ENCODE results near the gene GCKR.

GCKR gene

GRCh38 chr2:27506587-27506986 lies 9.9 kb downstream of the GCKR start:
- Histone ChIP-seq H3K36me3 (ENCODE audit: control insufficient read depth in 2 of 2, insufficient read depth in 1 of 2, low read length in 2 of 2) (no peaks in the 10 kb centered on the region), H3K4me3 (ENCODE audit: low read depth, low read length) (no peak overlapping the region), H3K9me3 (ENCODE audit: control insufficient read depth, insufficient read depth, low read depth, low read length) (no peaks in the 10 kb centered on the region), H3K27ac (ENCODE audit: extremely low read depth, low read depth, low read length) (no peak overlapping the region), H3K4me1 (ENCODE audit: control insufficient read depth, insufficient read depth, low read length) (0 out of 2 replicates have a peak, but pooled peaks cover 2% of the 10 kb centered on the region)
- ChIA-PET POLR2A (no interaction called here), CTCF (no interaction called here)
- TF ChIP-seq ZNF555 (tag by site-specific recombination; conservative IDR thresholded peaks at IDR 0.05) (no peak), ZNF585B (tag by site-specific recombination; IDR thresholded peaks at IDR 0.05) (no peak), ZNF629 (tag by site-specific recombination; IDR thresholded peaks at IDR 0.05) (no peak), ZBTB1 (tag by site-specific recombination; IDR thresholded peaks at IDR 0.05) (no peak), ZNF366 (tag by site-specific recombination; conservative IDR thresholded peaks at IDR 0.05) (no peak), ZNF19 (tag by site-specific recombination; IDR thresholded peaks at IDR 0.05; ENCODE audit: low read depth) (no peak)
- TF ChIP-seq, protein P1, sequence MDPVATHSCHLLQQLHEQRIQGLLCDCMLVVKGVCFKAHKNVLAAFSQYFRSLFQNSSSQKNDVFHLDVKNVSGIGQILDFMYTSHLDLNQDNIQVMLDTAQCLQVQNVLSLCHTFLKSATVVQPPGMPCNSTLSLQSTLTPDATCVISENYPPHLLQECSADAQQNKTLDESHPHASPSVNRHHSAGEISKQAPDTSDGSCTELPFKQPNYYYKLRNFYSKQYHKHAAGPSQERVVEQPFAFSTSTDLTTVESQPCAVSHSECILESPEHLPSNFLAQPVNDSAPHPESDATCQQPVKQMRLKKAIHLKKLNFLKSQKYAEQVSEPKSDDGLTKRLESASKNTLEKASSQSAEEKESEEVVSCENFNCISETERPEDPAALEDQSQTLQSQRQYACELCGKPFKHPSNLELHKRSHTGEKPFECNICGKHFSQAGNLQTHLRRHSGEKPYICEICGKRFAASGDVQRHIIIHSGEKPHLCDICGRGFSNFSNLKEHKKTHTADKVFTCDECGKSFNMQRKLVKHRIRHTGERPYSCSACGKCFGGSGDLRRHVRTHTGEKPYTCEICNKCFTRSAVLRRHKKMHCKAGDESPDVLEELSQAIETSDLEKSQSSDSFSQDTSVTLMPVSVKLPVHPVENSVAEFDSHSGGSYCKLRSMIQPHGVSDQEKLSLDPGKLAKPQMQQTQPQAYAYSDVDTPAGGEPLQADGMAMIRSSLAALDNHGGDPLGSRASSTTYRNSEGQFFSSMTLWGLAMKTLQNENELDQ (tag by site-specific recombination; IDR thresholded peaks at IDR 0.05; ENCODE audit: low read depth), result no peak

DNA sequence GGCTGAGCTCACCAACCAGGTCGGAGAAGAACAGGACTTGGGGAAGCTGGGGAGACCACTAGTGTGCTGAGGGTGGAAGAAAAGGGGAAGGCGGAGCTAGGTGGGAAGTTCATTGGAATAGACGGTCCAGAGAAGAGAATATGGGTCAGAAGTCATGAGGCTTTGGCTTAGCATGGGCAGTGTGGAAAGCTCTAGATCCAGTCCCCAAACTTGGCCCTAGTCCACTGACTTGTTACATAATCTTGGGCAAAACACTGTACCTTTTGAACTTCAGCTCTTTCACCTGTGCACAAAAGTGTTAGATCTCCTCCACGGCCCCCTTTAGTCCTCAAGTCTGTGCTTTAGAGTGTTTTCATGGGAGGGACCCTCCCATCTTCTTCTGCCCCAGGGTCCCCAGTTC lies 10.7 kb downstream of the GCKR start:
- Histone ChIP-seq H3K27ac (ENCODE audit: extremely low read depth, low read depth, low read length) (no peak overlapping the region), H3K9me3 (ENCODE audit: control insufficient read depth, insufficient read depth, low read depth, low read length) (no peaks in the 10 kb centered on the region), H3K4me1 (ENCODE audit: control insufficient read depth, insufficient read depth, low read length) (0 out of 2 replicates have a peak, but pooled peaks cover 2% of the 10 kb centered on the region), H3K4me3 (ENCODE audit: low read depth, low read length) (no peak overlapping the region), H3K36me3 (ENCODE audit: control insufficient read depth in 2 of 2, insufficient read depth in 1 of 2, low read length in 2 of 2) (no peaks in the 10 kb centered on the region)
- ChIA-PET CTCF (interaction anchor here (1.3 kb wide), 1 partner anchor 15 kb away, joined by 3 read pairs; no protein-coding TSS in a partner anchor), POLR2A (interaction anchor here (0.7 kb wide), 1 partner anchor 122 kb away, joined by 3 read pairs; the partner anchor contains the start of genes CCDC121 and GPN1)
- TF ChIP-seq ZNF624 (tag by site-specific recombination; IDR thresholded peaks at IDR 0.05), result no peak
- no peak for TF ChIP-seq ZBTB6 (tag by site-specific recombination; IDR thresholded peaks at IDR 0.05)
- TF ChIP-seq ZIC2 (tag by site-specific recombination; IDR thresholded peaks at IDR 0.05), result no peak
- TF ChIP-seq ZNF571 (tag by site-specific recombination; IDR thresholded peaks at IDR 0.05), result no peak
- TF ChIP-seq KLF9 (tag by site-specific recombination; IDR thresholded peaks at IDR 0.05; ENCODE audit: low read depth), result no peak
- TF ChIP-seq ZNF792 (tag by site-specific recombination; IDR thresholded peaks at IDR 0.05), result no peak
- TF ChIP-seq YY1 (tag by site-specific recombination; IDR thresholded peaks at IDR 0.05), result no peak
- no peak for TF ChIP-seq ZNF623 (tag by site-specific recombination; IDR thresholded peaks at IDR 0.05)
- TF ChIP-seq, protein P2, sequence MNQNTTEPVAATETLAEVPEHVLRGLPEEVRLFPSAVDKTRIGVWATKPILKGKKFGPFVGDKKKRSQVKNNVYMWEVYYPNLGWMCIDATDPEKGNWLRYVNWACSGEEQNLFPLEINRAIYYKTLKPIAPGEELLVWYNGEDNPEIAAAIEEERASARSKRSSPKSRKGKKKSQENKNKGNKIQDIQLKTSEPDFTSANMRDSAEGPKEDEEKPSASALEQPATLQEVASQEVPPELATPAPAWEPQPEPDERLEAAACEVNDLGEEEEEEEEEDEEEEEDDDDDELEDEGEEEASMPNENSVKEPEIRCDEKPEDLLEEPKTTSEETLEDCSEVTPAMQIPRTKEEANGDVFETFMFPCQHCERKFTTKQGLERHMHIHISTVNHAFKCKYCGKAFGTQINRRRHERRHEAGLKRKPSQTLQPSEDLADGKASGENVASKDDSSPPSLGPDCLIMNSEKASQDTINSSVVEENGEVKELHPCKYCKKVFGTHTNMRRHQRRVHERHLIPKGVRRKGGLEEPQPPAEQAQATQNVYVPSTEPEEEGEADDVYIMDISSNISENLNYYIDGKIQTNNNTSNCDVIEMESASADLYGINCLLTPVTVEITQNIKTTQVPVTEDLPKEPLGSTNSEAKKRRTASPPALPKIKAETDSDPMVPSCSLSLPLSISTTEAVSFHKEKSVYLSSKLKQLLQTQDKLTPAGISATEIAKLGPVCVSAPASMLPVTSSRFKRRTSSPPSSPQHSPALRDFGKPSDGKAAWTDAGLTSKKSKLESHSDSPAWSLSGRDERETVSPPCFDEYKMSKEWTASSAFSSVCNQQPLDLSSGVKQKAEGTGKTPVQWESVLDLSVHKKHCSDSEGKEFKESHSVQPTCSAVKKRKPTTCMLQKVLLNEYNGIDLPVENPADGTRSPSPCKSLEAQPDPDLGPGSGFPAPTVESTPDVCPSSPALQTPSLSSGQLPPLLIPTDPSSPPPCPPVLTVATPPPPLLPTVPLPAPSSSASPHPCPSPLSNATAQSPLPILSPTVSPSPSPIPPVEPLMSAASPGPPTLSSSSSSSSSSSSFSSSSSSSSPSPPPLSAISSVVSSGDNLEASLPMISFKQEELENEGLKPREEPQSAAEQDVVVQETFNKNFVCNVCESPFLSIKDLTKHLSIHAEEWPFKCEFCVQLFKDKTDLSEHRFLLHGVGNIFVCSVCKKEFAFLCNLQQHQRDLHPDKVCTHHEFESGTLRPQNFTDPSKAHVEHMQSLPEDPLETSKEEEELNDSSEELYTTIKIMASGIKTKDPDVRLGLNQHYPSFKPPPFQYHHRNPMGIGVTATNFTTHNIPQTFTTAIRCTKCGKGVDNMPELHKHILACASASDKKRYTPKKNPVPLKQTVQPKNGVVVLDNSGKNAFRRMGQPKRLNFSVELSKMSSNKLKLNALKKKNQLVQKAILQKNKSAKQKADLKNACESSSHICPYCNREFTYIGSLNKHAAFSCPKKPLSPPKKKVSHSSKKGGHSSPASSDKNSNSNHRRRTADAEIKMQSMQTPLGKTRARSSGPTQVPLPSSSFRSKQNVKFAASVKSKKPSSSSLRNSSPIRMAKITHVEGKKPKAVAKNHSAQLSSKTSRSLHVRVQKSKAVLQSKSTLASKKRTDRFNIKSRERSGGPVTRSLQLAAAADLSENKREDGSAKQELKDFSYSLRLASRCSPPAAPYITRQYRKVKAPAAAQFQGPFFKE (tag by site-specific recombination; IDR thresholded peaks at IDR 0.05; ENCODE audit: borderline replicate concordance), result no peak
- no peak for TF ChIP-seq ZSCAN16 (tag by site-specific recombination; IDR thresholded peaks at IDR 0.05)
- TF ChIP-seq IKZF3 (tag by site-specific recombination; IDR thresholded peaks at IDR 0.05), result no peak
- TF ChIP-seq ZNF610 (tag by site-specific recombination; IDR thresholded peaks at IDR 0.05; ENCODE audit: borderline replicate concordance), result no peak
- no peak for TF ChIP-seq ZNF266 (tag by site-specific recombination; IDR thresholded peaks at IDR 0.05; ENCODE audit: low read depth)
- TF ChIP-seq ZNF239 (tag by site-specific recombination; IDR thresholded peaks at IDR 0.05), result no peak

All from HEK293 (cell line).